A549 (cell line): ENCODE data around the gene PCDH9. TPM values are rescaled to one million over a fixed set of nuclear protein-coding genes. Genes with fewer than 3 reads are reported as not detected.

Experiments
- ATAC-seq, 2 experiments: fragments of 200-7000 bp in 1 of 2; fragments of >200 bp in 1 of 2; cut with Nextera tagmentation in 1 of 2; cut with Tn5 transposase in 1 of 2; 3 replicates each; pipeline versions ENCODE4 v1.8.0 to v1.9.1; 2018 to 2020; ENCODE audit warnings: mild to moderate bottlenecking in 1 of 2, moderate library complexity in 1 of 2
- CTCF ChIA-PET: fragments of 300-600 bp; sonication (Branson Sonifier 250); formaldehyde crosslinking; extraction: SDS; loops from one replicate; lab custom pipeline; 2021; ENCODE audit warnings: antibody characterized with exemption, inconsistent platforms; lab: Yijun Ruan, JAX
- POLR2A ChIA-PET: fragments of 350-600 bp; formaldehyde crosslinking; extraction: SDS; loops from one replicate; lab custom pipeline; 2021; ENCODE audit warnings: antibody characterized with exemption, inconsistent platforms; lab: Yijun Ruan, JAX
- DNase-seq, 2 experiments: peaks; one replicate each; pipeline versions ENCODE4 v3.0.0 to v3.0.0-alpha.2; 2011 to 2016; ENCODE audit warnings: low read depth in 1 of 2, low spot score in 1 of 2
- FAIRE-seq: peaks from 2 replicates; lab custom pipeline; 2011; peaks lifted over from hg19 to GRCh38; lab: Jason Lieb, UNC
- H3K27ac ChIP-seq, 2 experiments: fragments of >200 bp; sonication (Bioruptor Twin); formaldehyde crosslinking; 3 replicates each; pipeline ENCODE4 v1.5.1; 2016 to 2017
- H3K4me1 ChIP-seq: fragments of >200 bp; sonication (Bioruptor Twin); formaldehyde crosslinking; 3 replicates; pipeline ENCODE4 v1.6.1; 2016
- H3K4me2 ChIP-seq: fragments of >200 bp; sonication (Bioruptor Twin); formaldehyde crosslinking; 3 replicates; pipeline ENCODE4 v1.6.1; 2016
- H3K4me3 ChIP-seq: fragments of >200 bp; sonication (Bioruptor Twin); formaldehyde crosslinking; 3 replicates; pipeline ENCODE4 v1.5.1; 2016
- H3K9me3 ChIP-seq: fragments of >200 bp; sonication (Bioruptor Twin); formaldehyde crosslinking; 3 replicates; pipeline ENCODE4 v1.6.1; 2016
- CBX2 ChIP-seq: fragments of 200-600 bp; sonication (generic); IDR thresholded peaks from 2 replicates; pipeline ENCODE4 v1.6.1; 2016; ENCODE audit warnings: low read depth, mild to moderate bottlenecking, borderline replicate concordance
- CBX8 ChIP-seq: fragments of 200-600 bp; sonication (generic); IDR thresholded peaks from 2 replicates; pipeline ENCODE4 v1.6.1; 2016
- CEBPB ChIP-seq, 2 experiments: fragments of >200 bp in 1 of 2; sonication (Bioruptor Twin) in 1 of 2; formaldehyde crosslinking in 1 of 2; IDR thresholded peaks; 2 replicates each; pipeline ENCODE4 v1.6.1; 2012 to 2016
- CHD2 ChIP-seq: fragments of 150-350 bp; IDR thresholded peaks from 2 replicates; pipeline ENCODE4 v1.6.1; 2014; ENCODE audit warnings: low read length; ENCODE audit not compliant: partially characterized antibody
- CHD4 ChIP-seq: fragments of 200-600 bp; sonication (generic); IDR thresholded peaks from 2 replicates; pipeline ENCODE4 v1.6.1; 2016; ENCODE audit warnings: antibody characterized with exemption, mild to moderate bottlenecking, borderline replicate concordance
- E2F6 ChIP-seq: IDR thresholded peaks from 2 replicates; pipeline ENCODE4 v1.6.1; 2012; ENCODE audit warnings: low read depth, borderline replicate concordance
- EHF ChIP-seq: fragments of 250-450 bp; sonication (Bioruptor Pico); IDR thresholded peaks from 2 replicates; pipeline ENCODE4 v1.5.0; 2020; ENCODE audit warnings: mild to moderate bottlenecking
- EHMT2 ChIP-seq: fragments of 200-600 bp; sonication (generic); IDR thresholded peaks from 2 replicates; pipeline ENCODE4 v1.6.1; 2016; ENCODE audit warnings: antibody characterized with exemption, low read depth, mild to moderate bottlenecking, moderate library complexity
- ELK1 ChIP-seq: fragments of 150-350 bp; IDR thresholded peaks from 2 replicates; pipeline ENCODE4 v1.6.1; 2014; ENCODE audit warnings: low read depth, mild to moderate bottlenecking, low read length
- EP300 ChIP-seq, 2 experiments: fragments of >200 bp; sonication (Bioruptor Twin); formaldehyde crosslinking; IDR thresholded peaks; 2 replicates in 1 of 2; 3 replicates in 1 of 2; pipeline ENCODE4 v1.6.1; 2016 to 2017
- FOSB ChIP-seq: fragments of 250-450 bp; sonication (Bioruptor Pico); IDR thresholded peaks from 2 replicates; pipeline ENCODE4 v1.5.0; 2020; ENCODE audit warnings: mild to moderate bottlenecking, moderate library complexity
- FOSL2 ChIP-seq, 2 experiments: fragments of 450-650 bp in 1 of 2; fragments of >200 bp in 1 of 2; sonication (Bioruptor Twin) in 1 of 2; formaldehyde crosslinking; IDR thresholded peaks; 2 replicates each; pipeline versions ENCODE4 v1.5.0 to v1.6.1; 2016 to 2020; ENCODE audit warnings: mild to moderate bottlenecking in 1 of 2, moderate library complexity in 1 of 2
- HDAC2 ChIP-seq: fragments of 200-600 bp; sonication (generic); IDR thresholded peaks from 2 replicates; pipeline ENCODE4 v1.6.1; 2016
- HOXA7 ChIP-seq: fragments of 250-450 bp; sonication (Bioruptor Pico); IDR thresholded peaks from 2 replicates; pipeline ENCODE4 v1.5.0; 2020; ENCODE audit warnings: mild to moderate bottlenecking, moderate library complexity
- KDM5A ChIP-seq: fragments of 200-600 bp; sonication (generic); IDR thresholded peaks from 2 replicates; pipeline ENCODE4 v1.6.1; 2016; ENCODE audit warnings: antibody characterized with exemption, mild to moderate bottlenecking
- MAZ ChIP-seq: fragments of 150-350 bp; IDR thresholded peaks from 2 replicates; pipeline ENCODE4 v1.6.1; 2014; ENCODE audit warnings: antibody characterized with exemption, low read depth, low read length, borderline replicate concordance
- NR3C1 ChIP-seq: fragments of >200 bp; sonication (Bioruptor Twin); formaldehyde crosslinking; IDR thresholded peaks from 3 replicates; pipeline ENCODE4 v1.6.1; 2017
- PHF8 ChIP-seq: fragments of 200-600 bp; sonication (generic); IDR thresholded peaks from 2 replicates; pipeline ENCODE4 v1.6.1; 2016; ENCODE audit warnings: low read depth, mild to moderate bottlenecking, antibody characterized with exemption, moderate library complexity, borderline replicate concordance
- RAD21 ChIP-seq, 2 experiments: fragments of >200 bp in 1 of 2; sonication (Bioruptor Twin) in 1 of 2; formaldehyde crosslinking in 1 of 2; IDR thresholded peaks in 1 of 2; conservative IDR thresholded peaks in 1 of 2; 2 replicates in 1 of 2; 3 replicates in 1 of 2; pipeline ENCODE4 v1.6.1; 2012 to 2018; ENCODE audit warnings: inconsistent platforms in 1 of 2
- RFX5 ChIP-seq: fragments of 450-650 bp; IDR thresholded peaks from 2 replicates; pipeline ENCODE4 v1.7.1; 2014; ENCODE audit warnings: antibody characterized with exemption, mild to moderate bottlenecking, moderate library complexity
- RNF2 ChIP-seq: fragments of 200-600 bp; sonication (generic); IDR thresholded peaks from 2 replicates; pipeline ENCODE4 v1.6.1; 2016; ENCODE audit warnings: low read depth, mild to moderate bottlenecking, antibody characterized with exemption, moderate library complexity, borderline replicate concordance
- TFCP2L1 ChIP-seq: fragments of 250-450 bp; sonication (Bioruptor Pico); IDR thresholded peaks from 2 replicates; pipeline ENCODE4 v1.5.0; 2021; ENCODE audit warnings: mild to moderate bottlenecking
- ZC3H11A ChIP-seq: fragments of 450-650 bp; IDR thresholded peaks from 2 replicates; pipeline ENCODE4 v1.6.1; 2014; ENCODE audit warnings: antibody characterized with exemption, mild to moderate bottlenecking
- ZNF302 ChIP-seq: fragments of 250-450 bp; sonication (Bioruptor Pico); IDR thresholded peaks from 2 replicates; pipeline ENCODE4 v1.9.0; 2021; ENCODE audit warnings: inconsistent platforms, mild to moderate bottlenecking, moderate library complexity
- WGBS: methylation state at CpG from one replicate; pipeline ENCODE4 v1.1.6; 2017; ENCODE audit errors: missing lambda C conversion rate; 5-methylcytosine and 5-hydroxymethylcytosine counted together
- polyA plus RNA-seq, 4 experiments: library from polyadenylated mRNA; depleted of rRNA in 3 of 4; stranded (reverse); fragments of >200 nt; fragmentation: RNase III in 1 of 4; extraction: RNeasy Plus Mini Kit Qiagen cat#74134 plus additional on column Dnase treatment in 1 of 4; gene quantifications; 2 replicates in 3 of 4; 3 replicates in 1 of 4; pipeline ENCODE4 v1.2.3, GENCODE V29; 2011 to 2017
- TF ChIP-seq, protein P1 (sequence below): fragments of >200 bp; sonication (Bioruptor Twin); formaldehyde crosslinking; IDR thresholded peaks from 3 replicates; pipeline ENCODE4 v1.5.1; 2016
- TF ChIP-seq, protein P2 (sequence below): IDR thresholded peaks from 2 replicates; pipeline ENCODE4 v1.6.1; 2012

PCDH9 gene
- polyA plus RNA-seq, 2 of the 4 experiments (the other 2 are of a cell fraction): 16.0 to 29.5 TPM

DNA sequence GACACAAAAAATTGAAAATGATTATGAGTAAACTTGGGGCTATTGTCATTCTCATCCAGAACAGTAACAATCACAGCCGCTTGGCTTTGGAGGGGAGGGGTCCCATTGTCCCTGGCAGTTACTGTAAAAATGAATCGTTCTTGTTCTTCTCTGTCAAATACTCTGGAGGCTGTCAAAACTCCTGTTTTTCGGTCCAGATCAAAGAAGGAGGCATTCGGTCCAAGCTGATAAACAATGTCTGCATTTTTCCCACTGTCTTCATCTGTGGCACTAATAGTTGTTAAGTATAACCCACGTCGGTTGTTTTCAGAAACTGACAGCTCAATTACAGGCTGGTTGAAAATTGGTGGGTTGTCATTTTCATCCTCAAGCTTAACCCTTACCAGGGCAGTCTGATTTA, 3.4 kb downstream of the PCDH9 start:
- CTCF ChIA-PET: no interaction called here
- 62% methylated on average over 6 of the region's 6 CpGs for WGBS

GRCh38 chr13:67225252-67226159, 4.6 kb downstream of the PCDH9 start:
- 66% methylated on average over 20 of the region's 20 CpGs for WGBS
- Histone ChIP-seq H3K9me3 (no peaks in the 10 kb centered on the region), H3K4me3 (peak overlapping the region; percentile 42), H3K27ac (peak overlapping the region; percentile 62 to 84), H3K4me1 (peaks cover 42% of the 10 kb centered on the region), H3K4me2 (peak overlapping the region; percentile 95)
- no peak for FAIRE-seq
- POLR2A ChIA-PET: no interaction called here
- DNase-seq: no peak
- TF ChIP-seq MAZ: no peak
- TF ChIP-seq KDM5A: no peak
- no peak for TF ChIP-seq CHD2
- TF ChIP-seq ZNF302: no peak
- CTCF ChIA-PET: interaction anchor here (1.5 to 2.3 kb wide), 2 partner anchors 536 to 1299 kb away, joined by 4 to 9 read pairs; no protein-coding TSS in a partner anchor
- no peak for ATAC-seq

More for the DNA sequence above, 3.4 kb downstream of the PCDH9 start:
- Histone ChIP-seq H3K4me1 (peaks cover 31% of the 10 kb centered on the region; the same call in 2 of the 3 replicates), H3K27ac (no peak overlapping the region), H3K4me2 (peak overlapping the region; percentile 95), H3K4me3 (peak overlapping the region; percentile 79; the same call in 1 of the 3 replicates), H3K9me3 (no peaks in the 10 kb centered on the region)
- FAIRE-seq (no peak), ATAC-seq (no peak), DNase-seq (no peak)
- TF ChIP-seq CHD2 (no peak), EHMT2 (no peak), ELK1 (no peak), PHF8 (no peak), NR3C1 (no peak), EP300 (IDR thresholded peaks at IDR 0.05) (no peak), RNF2 (no peak), EHF (no peak)
- TF ChIP-seq, protein P1, sequence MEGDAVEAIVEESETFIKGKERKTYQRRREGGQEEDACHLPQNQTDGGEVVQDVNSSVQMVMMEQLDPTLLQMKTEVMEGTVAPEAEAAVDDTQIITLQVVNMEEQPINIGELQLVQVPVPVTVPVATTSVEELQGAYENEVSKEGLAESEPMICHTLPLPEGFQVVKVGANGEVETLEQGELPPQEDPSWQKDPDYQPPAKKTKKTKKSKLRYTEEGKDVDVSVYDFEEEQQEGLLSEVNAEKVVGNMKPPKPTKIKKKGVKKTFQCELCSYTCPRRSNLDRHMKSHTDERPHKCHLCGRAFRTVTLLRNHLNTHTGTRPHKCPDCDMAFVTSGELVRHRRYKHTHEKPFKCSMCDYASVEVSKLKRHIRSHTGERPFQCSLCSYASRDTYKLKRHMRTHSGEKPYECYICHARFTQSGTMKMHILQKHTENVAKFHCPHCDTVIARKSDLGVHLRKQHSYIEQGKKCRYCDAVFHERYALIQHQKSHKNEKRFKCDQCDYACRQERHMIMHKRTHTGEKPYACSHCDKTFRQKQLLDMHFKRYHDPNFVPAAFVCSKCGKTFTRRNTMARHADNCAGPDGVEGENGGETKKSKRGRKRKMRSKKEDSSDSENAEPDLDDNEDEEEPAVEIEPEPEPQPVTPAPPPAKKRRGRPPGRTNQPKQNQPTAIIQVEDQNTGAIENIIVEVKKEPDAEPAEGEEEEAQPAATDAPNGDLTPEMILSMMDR: no peak
- POLR2A ChIA-PET: no interaction called here

GRCh38 chr13:67224148-67224846, 5.8 kb downstream of the PCDH9 start:
- peak overlapping the region; percentile 42 for H3K4me3 ChIP-seq
- DNase-seq: peak; percentile 24 to 88
- H3K4me1 ChIP-seq: peaks cover 54% of the 10 kb centered on the region
- ChIA-PET CTCF (interaction anchor here (0.5 to 2.3 kb wide), 10 partner anchors 27 to 1298 kb away, joined by 3 to 9 read pairs (median 3); no protein-coding TSS in a partner anchor), POLR2A (interaction anchor here (1.0 kb wide), 1 partner anchor 123 kb away, joined by 4 read pairs; no protein-coding TSS in a partner anchor)
- H3K27ac ChIP-seq: peak overlapping the region; percentile 80 to 84
- no peaks in the 10 kb centered on the region for H3K9me3 ChIP-seq
- H3K4me2 ChIP-seq: peak overlapping the region; percentile 95
- FAIRE-seq: peak; percentile 65
- 2% methylated on average over 9 of the region's 9 CpGs for WGBS
- ATAC-seq: peak; percentile 71 to 72
- TF ChIP-seq FOSB (CRISPR knock-in tag) (no peak), ZC3H11A (no peak), CBX2 (no peak), MAZ (no peak), HDAC2 (no peak), CHD4 (no peak), ELK1 (no peak), CEBPB (IDR thresholded peaks at IDR 0.05) (peak in 1 of 2 experiments; percentile 63; a peak in 1 of 4 replicates), NR3C1 (no peak), ZNF302 (no peak), TFCP2L1 (CRISPR knock-in tag) (no peak), FOSL2 (IDR thresholded peaks at IDR 0.05) (no peak), FOSL2 (CRISPR knock-in tag; IDR thresholded peaks at IDR 0.05) (no peak), E2F6 (no peak), HOXA7 (no peak), RAD21 (conservative IDR thresholded peaks at IDR 0.05 in 1 of 2, IDR thresholded peaks at IDR 0.05 in 1 of 2) (peak; percentile 88 to 89), CBX8 (no peak), EHF (no peak), PHF8 (no peak), RFX5 (no peak)
- TF ChIP-seq, protein P2, sequence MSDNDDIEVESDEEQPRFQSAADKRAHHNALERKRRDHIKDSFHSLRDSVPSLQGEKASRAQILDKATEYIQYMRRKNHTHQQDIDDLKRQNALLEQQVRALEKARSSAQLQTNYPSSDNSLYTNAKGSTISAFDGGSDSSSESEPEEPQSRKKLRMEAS: no peak
